ENCODE data around the gene TUBE1.

DNA sequence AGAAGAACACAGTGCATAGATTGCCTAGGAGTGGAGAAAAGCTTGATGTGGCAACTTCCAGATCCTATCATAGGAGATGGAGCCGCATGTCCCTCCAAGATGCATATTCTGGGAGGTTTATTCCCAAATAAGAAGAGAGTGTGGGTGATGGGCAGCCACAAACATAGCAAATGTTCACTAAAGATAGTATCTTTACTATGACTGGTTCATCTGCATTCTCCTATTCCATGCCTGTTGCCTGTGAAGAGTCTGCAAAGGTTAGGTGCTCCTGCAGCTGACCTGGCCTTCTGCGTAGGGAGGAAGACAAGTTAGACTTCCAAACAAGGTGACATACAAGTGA is 47.9 kb downstream of the TUBE1 start:
- TF ChIP-seq, protein P1, sequence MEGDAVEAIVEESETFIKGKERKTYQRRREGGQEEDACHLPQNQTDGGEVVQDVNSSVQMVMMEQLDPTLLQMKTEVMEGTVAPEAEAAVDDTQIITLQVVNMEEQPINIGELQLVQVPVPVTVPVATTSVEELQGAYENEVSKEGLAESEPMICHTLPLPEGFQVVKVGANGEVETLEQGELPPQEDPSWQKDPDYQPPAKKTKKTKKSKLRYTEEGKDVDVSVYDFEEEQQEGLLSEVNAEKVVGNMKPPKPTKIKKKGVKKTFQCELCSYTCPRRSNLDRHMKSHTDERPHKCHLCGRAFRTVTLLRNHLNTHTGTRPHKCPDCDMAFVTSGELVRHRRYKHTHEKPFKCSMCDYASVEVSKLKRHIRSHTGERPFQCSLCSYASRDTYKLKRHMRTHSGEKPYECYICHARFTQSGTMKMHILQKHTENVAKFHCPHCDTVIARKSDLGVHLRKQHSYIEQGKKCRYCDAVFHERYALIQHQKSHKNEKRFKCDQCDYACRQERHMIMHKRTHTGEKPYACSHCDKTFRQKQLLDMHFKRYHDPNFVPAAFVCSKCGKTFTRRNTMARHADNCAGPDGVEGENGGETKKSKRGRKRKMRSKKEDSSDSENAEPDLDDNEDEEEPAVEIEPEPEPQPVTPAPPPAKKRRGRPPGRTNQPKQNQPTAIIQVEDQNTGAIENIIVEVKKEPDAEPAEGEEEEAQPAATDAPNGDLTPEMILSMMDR (IDR thresholded peaks at IDR 0.05), result no peak
- TF ChIP-seq POLR2A (IDR thresholded peaks at IDR 0.05), result no peak

Measured in body of pancreas (tissue), 4 donors.